GM21515 (cell line): Measurements from ENCODE around the gene NFATC1.

ENCODE experiments used
- ATAC-seq: cut with Tn5 transposase; IDR thresholded peaks from one replicate; pipeline ENCODE4 v1.9.1; 2021; ENCODE audit not compliant: unreplicated experiment

NFATC1 gene

DNA sequence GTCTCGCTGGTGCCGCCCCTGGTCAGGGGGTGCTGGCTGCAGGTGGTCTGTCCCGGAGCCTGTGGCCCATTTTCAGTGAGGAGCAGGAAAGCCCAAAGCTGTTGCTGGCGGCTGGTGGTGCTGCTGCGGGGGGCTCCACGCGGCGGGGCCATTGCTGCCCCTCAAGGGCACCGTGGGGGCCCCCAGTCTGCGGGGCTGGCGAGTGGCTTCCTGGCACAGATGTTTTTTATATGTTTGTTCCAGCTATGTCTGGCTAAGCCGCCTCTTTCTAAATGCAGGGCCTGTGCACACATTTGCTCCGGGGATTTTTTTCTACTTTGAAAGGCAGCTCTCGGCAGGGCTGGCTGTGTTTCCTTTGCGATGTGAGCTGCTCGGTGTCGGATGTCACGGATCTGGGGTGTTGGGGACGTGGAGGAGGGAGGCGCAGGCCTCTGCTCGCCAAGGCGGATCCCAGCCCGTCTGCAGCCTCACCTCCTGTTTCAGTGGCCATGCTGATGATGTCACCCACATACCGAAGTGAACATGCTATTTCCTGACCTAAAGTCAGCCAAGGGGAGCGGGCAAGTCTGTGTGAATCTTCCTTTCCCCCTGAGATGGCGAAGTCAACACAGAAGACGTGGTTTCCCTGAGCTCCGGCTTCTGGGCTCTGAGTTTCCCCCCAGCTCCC is 171.9 kb downstream of the NFATC1 start:
- ATAC-seq = no peak

DNA sequence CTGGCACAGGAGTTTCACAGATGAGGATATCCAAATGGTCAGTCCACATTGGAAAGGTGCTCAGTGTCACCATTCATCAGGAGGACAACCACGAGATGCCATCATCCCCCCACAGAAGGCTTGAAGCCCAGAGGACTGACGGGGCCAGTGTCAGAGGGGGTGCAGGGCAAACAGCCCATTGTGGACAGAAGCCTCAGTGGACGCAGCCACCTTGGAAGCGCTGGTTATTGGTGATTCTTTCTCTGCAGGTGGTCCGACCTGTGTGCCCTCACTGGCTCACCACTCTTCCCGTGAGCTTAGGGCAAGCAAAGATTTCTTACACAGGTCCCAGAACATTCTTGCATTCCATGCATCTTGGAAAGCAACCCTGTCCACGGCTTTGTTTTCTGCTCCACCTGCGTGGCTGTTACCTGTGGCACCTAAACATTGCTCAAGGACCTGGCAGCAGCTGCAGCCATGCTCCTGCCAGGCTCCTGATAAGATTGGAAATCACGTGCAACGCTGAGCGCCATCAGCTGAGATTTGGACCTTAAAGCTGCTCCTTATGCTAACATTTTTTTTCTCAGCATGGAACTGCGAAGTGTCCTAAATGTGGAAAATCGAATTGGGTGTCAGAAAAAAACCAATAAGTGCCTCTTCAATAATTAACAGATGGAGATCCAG is 172.9 kb downstream of the NFATC1 start:
- ATAC-seq = no peak

DNA sequence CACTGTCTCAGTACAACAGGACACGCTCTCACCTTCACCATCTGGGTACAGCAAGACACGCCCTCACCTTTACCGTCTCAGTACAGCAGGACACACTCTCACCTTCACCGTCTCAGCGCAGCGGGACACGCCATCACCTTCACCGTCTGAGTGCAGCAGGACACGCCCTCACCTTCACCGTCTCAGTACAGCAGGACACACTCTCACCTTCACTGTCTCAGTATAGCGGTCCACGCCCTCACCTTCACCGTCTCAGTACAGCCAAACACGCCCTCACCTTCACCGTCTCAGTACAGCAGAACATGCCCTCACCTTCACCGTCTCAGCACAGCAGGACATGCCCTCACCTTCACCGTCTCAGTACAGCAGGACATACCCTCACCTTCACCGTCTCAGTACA is 174.0 kb downstream of the NFATC1 start:
- no peak for ATAC-seq

DNA sequence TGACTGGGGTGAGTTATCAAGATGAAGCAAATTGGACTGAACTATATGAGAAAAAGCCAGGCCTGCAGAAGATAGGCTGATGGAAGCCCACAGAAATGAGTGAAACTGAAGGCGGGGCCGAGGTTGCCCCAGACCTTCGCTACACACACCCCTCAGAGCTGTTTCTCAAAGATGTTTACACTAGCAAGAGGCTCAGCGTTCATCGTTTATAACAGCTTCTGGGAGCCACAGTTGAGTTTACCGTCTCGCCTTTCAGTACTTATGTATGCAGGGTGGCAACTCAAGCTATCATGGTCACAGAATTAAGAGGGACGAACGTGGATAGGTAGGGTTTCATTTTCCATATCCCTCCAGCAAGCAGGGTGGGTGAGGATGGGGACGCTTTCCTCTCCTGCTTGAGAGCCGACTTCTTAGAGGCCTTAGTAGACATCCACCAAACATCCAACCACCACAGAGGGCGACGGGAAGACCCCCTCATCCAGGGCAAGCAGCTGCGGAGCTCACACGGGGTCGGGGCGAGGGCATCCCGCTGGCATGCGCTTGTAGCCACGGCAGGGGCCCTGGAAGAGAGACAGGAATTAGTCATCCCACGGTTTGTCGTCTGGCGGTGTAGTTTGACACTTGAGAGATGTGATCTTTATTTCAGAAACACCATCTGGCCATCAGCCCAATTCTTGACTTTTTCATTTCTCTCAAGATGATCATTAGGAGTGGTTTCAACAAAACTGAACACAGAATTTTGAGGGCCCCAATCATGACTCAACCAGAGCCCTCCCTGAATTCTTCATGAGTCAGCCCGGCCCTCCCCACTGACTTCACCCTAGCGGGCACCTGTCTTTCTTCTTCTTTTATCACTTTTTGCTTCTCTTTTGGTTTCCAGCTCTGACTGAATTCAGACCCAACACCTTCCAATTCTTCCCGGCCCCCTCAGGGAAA is 174.8 kb downstream of the NFATC1 start:
- ATAC-seq = no peak

DNA sequence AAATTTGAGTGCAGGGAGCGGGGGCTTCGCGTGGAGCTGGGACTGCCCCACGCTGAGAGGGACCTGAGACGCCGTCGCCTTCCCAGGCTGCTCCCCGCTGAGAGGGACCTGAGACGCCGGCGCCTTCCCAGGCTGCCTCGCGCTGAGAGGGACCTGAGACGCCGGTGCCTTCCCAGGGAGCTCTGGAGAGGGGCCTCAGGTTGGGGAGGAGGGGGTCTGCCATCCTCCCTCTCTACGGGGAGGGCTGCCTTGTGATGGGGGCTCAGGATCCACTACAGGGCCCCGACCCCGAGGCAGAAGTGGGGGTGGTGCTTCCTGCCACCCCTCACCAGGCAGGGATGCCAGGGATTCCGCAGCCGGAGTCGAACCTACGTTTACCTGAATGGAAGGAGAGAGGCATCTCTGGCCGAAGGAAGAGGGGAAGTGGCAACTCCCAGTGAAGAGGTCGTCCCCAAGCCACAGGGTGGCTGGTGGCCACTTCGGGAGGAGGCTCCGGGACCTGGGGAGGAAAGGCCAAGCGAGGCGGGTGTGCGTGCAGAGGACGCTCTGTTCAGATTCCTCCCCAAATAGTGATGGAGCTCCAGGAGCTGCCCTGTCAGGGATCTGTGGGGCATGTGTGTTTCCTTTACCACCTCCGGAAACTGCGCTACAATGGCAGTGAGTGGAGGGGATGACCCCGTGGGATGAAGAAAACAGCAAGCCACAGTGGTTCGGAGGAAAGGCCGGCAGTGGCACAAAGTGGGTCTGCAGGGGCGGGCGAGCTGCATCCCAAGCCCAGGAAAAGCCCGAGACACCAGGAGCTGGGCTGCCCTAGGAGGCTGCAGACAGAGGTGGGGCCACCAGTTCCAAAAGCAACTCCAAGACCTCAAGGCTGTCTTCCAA is 175.7 kb downstream of the NFATC1 start:
- no peak for ATAC-seq

DNA sequence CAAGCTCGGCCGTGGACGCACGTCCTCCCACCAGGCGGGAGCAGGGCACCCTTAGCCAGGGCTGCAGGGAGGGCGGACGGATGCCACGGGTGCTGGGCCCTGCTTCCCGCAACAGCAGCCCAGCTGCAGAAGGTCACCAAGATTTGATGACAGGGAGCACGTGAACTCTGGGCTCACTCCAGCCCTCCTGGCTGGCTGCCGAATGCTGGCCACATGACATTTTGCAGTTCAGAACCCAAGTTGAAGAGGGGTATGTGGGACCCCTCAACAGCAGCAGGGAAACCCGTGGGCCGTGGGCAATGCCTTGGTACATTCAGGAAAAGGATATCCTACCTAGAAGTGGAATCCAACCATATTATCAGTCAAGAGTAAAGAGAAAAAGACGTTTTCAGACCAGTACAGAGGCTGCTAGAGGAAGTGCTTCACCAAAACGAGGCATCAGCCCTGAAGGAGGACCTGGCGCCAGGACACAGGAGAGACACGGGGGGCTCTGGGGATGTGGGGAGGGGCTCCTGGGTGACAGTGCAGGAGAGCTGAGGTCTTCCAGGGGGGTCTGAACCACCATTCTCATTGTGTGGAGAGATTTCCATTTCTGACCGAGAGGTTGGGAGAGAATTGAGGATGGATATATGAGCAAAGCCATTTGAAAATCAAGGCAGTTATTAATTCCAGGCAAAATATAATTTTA is 176.5 kb downstream of the NFATC1 start:
- no peak for ATAC-seq

DNA sequence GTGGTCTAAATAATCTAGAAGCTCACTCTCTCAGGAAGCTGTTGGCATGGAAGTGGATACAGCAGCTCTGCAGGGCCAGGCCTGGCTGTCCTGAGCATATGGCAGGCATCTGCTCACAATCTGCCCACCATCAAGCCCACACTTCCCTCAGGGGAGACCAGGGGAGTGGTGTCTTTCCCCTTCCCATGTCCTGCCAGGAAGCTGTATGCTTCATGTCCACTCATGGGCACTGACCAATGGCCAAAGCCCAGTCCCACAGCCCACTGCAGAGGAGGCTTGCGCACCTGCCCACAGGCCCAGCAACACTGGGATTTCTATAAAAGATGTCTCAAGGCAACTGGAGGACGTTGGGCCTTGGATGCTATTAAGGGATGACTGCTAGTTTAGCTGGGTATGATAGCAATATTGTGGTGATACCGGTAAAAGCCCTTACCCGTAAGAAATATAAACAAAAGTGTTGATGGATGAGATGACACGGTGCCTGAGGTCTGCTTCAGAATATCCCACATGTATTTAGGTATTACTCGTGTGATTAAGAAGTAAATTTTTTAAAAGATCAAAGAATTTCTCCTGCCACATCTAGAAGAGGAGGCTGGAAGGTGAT is 177.2 kb downstream of the NFATC1 start:
- no peak for ATAC-seq

DNA sequence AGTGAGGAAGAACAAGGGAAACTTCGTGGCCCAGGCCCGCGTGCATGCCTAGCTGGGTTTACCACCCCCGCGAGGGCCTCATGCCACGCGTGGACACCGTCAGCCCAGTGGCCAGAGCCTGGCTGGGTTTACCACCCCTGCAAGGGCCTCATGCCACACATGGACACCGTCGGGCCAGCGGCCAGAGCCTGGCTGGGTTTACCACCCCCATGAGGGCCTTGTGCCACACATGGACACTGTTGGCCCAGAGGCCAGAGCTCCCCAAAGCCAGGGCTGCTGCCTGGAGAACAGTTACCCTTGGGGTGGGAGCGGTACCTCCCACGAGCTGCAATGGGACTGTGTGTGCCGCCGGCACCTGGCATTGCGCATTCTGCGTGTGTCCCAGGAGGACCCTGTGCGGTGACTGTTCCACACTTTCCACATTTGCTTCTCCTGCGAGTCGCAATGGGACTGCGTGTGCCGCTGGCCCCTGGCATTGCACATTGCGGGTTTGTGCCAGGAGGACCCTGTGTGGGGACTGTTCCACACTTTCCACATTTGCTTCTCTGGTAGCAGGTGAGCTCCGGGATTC is 178.3 kb downstream of the NFATC1 start:
- ATAC-seq = no peak

DNA sequence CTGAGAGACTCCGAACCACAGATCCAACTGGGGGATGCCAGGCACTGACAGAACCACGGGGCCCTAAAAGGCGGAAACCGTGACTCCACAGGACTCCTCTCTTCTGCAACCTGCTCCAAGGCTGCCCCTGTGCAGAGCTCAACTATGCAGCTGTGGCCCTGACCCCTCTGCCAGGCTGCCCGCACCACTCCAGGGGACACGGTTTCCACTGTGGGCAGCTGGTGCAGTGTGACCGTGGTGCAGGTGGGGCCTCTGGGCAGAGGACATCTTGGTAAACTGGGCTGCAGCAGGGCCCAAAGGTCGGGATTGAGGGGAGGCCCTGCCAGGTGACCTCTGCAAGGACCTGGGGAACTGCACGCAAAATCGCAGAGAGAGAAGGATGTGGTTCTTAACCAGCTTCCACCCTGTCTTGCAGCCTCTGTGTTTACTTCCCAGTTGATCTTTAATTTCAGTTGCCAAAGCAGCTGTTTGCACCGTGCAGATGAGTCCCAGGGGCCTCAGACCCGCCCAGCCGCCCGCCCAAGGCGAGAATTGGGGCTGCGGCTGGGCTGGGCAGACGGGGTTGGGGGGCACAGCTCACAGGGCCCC is 179.3 kb downstream of the NFATC1 start:
- no peak for ATAC-seq

DNA sequence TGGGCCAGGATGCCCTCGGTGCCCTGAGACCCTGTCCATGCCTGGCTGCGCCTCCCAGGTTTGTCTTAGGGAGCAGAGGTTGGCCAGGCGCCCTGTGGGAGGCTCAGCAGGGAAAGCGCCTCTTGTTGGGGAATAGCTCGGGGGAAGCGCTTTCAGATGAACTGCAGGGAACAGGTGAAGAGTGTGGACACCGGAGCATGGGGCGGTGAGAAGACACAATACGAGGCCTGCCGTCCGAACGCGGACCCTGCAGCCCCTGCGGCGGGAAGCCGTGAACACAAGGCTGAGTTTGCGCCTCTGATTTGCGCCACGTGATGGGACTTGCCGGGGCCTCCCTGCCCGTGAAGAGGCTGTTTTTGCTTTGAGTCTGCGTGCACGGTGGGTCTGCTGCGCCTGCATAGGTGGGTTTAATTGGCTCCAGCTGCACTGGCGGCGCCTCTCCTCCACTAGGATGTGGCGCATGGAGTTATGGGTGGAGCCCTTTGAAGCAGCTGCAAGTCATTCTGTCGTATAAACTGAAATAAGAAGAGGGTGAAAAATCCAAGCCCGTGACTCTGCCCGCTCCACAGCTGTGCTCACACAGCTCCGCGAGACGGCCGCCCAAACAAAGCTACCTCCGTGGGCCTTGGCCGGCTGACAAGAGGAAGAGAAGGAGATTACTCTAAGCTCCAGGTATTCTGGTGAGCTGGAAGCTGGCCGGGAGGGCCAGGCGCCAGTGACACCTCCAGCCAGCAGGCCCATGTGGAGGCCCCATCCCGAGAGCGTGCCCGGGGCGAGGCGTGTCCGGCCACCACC is 180.4 kb downstream of the NFATC1 start:
- no peak for ATAC-seq

DNA sequence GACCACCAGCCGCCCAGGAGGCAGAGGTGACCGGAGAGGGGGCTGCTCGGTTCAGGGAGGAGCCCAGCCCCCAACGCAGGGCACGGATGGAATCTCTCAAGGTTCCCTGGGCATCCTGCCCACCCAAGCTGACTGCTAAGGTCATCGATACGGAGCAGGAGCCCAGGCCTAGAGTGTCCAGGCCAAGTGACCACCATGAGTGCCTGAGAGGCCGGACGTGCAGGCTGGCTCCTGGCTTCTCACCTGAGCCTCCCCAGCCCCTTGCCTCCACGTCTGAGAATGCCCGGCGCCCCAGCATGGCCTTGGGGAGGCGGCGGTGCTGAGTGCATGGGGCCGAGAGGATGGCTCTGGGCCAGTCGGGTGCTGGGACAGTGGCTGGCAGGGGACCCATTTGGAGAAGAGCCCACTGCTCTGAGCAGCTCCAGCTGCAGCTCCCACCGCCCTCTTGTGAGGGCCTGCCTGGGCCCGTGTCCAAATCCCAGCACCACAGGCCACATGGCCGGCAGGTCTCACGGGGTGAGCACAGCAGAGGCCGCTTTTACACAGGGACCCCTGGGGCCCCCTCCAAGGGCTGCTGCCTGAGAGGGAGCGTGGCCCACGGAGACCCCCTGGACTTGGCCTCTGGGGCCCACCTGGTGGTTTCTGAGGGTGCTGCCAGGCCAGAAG is 181.1 kb downstream of the NFATC1 start:
- ATAC-seq = no peak

DNA sequence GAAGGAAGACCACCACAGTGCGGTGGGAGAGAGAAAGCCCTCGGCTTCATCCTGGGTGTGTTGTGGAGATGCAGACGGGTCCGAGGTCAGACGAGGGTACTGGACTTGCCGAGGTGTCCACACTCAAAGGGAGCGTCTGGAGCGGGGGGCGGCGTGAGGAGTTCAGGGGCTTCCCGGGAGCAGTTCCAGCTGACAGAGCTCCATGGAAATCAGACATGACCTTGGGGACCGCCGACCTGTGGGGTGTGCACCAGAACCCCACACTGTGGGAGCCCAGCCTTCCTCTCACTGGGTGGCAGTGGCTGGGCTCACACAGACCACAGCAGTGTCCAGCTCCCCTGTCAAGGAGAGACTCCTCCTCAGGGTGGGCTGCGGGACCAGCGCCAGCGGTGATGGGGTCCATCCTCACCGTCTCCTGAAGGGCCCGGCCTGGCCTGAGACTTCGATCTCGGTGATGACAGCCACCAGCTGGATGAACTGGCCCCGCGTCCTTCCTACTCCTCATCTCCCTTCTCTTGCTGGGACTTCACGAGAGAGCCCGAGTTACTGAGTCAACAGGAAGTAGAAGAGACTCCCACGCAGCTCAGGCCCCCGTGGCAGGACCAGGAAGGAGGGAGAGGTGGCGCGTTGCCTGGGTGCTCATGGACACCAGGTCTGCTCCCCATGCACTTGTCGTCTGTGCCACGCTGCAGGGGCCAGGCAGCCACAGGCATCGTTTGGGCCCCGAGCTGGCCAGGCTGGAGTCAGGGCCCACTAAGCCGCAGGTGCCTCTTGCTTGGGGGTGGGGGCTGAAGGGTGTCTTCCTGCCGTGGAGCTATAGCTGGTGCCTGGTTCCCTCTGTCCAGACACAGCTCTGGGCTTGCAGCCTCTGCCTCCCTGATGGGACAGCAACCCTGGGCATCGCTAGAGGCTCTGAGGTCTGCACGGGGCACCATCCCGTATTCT is 182.0 kb downstream of the NFATC1 start:
- no peak for ATAC-seq

DNA sequence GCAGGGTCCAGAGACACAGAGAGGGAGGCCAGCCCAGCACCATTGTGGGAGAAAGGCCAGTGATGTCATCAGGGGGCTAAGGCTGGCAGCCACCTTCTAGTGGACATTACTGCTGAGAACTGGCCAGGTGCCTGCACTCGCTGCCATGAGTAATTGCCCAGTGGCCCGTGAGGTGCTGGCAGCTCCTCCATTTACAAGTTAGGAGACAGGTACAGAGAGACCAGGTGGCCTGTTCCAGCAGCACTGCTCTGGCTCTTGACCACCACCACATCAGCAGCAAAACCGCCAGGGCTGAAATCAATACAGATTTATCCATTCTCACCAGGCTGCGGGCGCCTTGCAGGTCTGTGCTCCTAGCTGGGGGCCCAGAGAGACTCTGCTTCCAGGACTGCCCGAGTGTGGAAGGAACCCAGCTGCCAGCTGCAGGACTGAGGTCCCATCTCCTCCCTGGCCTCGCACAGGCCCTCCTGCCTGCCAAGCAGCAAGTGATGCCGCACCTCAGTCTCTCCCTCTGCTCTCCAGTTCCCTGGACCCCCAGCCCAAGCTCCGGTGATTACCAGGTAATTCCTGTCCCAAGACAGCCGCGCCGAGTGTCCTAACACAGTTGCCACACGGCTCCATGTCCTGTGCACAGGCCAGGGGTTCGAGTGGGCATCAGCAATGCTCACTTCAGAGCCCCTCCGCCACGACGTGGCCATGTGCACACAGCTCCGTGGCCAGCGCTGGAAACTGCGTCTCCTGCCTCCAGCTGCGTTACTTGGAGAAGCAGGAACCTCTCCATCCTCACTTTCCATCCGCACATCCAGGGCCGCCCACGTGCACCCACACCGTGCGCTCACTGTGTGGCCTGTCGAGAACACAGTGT is 182.9 kb downstream of the NFATC1 start:
- no peak for ATAC-seq
